ENCODE results near the gene ERBB4. TPM values are rescaled to one million over a fixed set of nuclear protein-coding genes. Genes with fewer than 3 reads are reported as not detected.

Gene ERBB4
- total and polyA plus RNA-seq, 10 of the 15 experiments (the other 5 are each of a cell fraction or from before 2014, with no cell fraction given): under 0.01 to 0.23 (median 0.01) TPM; not detected in 4

- TF ChIP-seq CUX1 (IDR thresholded peaks at IDR 0.05; ENCODE audit: insufficient replicate concordance, low read depth, low read length): no peak
- TF ChIP-seq REST (IDR thresholded peaks at IDR 0.05; ENCODE audit: low read depth, low read length): no peak
- TF ChIP-seq MLLT1 (IDR thresholded peaks at IDR 0.05): no peak
Measured at GRCh38 chr2:211789982-211790381, 748.6 kb downstream of the ERBB4 start (continued).
